HEK293 (cell line): ENCODE data around the gene FIGN.

Experiments used
- CTCF ChIA-PET: fragments of 350-600 bp; formaldehyde crosslinking; extraction: SDS; loops from one replicate; lab custom pipeline; 2021; ENCODE audit warnings: antibody characterized with exemption; lab: Yijun Ruan, JAX
- POLR2A ChIA-PET: fragments of 300-600 bp; formaldehyde crosslinking; extraction: SDS; loops from one replicate; lab custom pipeline; 2020; ENCODE audit warnings: antibody characterized with exemption, inconsistent platforms; lab: Yijun Ruan, JAX
- H3K27ac ChIP-seq: fragments of 200-500 bp; sonication (Bioruptor generic); 2 replicates; pipeline ENCODE4 v1.5.1; 2014; ENCODE audit warnings: low read depth, low read length, control low read depth, inconsistent platforms; ENCODE audit errors: extremely low read depth
- H3K36me3 ChIP-seq, 2 experiments: fragments of 200-500 bp in 1 of 2; sonication (Bioruptor generic) in 1 of 2; 1 replicate in 1 of 2; 2 replicates in 1 of 2; pipeline ENCODE4 v1.5.1; 2014 to 2017; ENCODE audit warnings: inconsistent platforms in 2 of 2, low read length in 2 of 2; ENCODE audit not compliant: control insufficient read depth in 2 of 2, insufficient read depth in 1 of 2
- H3K4me1 ChIP-seq: fragments of 200-500 bp; sonication (Bioruptor generic); 2 replicates; pipeline ENCODE4 v1.5.1; 2014; ENCODE audit warnings: mild to moderate bottlenecking, low read length, inconsistent platforms; ENCODE audit not compliant: control insufficient read depth, insufficient read depth
- H3K4me3 ChIP-seq: 2 replicates; pipeline ENCODE4 v1.5.1; 2011; ENCODE audit warnings: low read depth, mild to moderate bottlenecking, control low read depth, low read length, moderate library complexity
- H3K9me3 ChIP-seq: fragments of 200-500 bp; sonication (Bioruptor generic); 2 replicates; pipeline ENCODE4 v1.5.1; 2014; ENCODE audit warnings: low read depth, low read length, inconsistent platforms; ENCODE audit not compliant: control insufficient read depth, insufficient read depth
- KLF8 ChIP-seq: fragments of 450-650 bp; formaldehyde crosslinking; IDR thresholded peaks from 2 replicates; pipeline ENCODE4 v1.5.1; 2016; ENCODE audit warnings: missing biosample characterization, missing genetic modification characterization
- MZF1 ChIP-seq: fragments of 450-650 bp; formaldehyde crosslinking; IDR thresholded peaks from 2 replicates; pipeline ENCODE4 v1.5.1; 2017; ENCODE audit warnings: missing biosample characterization, missing genetic modification characterization, borderline replicate concordance
- SALL2 ChIP-seq: fragments of 450-650 bp; formaldehyde crosslinking; IDR thresholded peaks from 2 replicates; pipeline ENCODE4 v1.5.0; 2017; ENCODE audit warnings: missing biosample characterization, mild to moderate bottlenecking, missing genetic modification characterization, borderline replicate concordance
- SP3 ChIP-seq: fragments of 450-650 bp; formaldehyde crosslinking; IDR thresholded peaks from 2 replicates; pipeline ENCODE4 v1.5.1; 2016; ENCODE audit warnings: missing biosample characterization, missing genetic modification characterization
- ZBTB8A ChIP-seq: fragments of 450-650 bp; formaldehyde crosslinking; IDR thresholded peaks from 2 replicates; pipeline ENCODE4 v1.5.1; 2016; ENCODE audit warnings: missing biosample characterization, missing genetic modification characterization
- ZNF132 ChIP-seq: fragments of 450-650 bp; formaldehyde crosslinking; IDR thresholded peaks from 2 replicates; pipeline ENCODE4 v1.5.1; 2017; ENCODE audit warnings: missing biosample characterization, missing genetic modification characterization, borderline replicate concordance
- ZNF202 ChIP-seq: fragments of 450-650 bp; formaldehyde crosslinking; IDR thresholded peaks from 2 replicates; pipeline ENCODE4 v1.5.1; 2016; ENCODE audit warnings: missing biosample characterization, missing genetic modification characterization, borderline replicate concordance
- ZNF248 ChIP-seq: fragments of 450-650 bp; formaldehyde crosslinking; IDR thresholded peaks from 2 replicates; pipeline ENCODE4 v1.5.1; 2017; ENCODE audit warnings: missing biosample characterization, missing genetic modification characterization
- ZNF302 ChIP-seq: fragments of 450-650 bp; formaldehyde crosslinking; IDR thresholded peaks from 2 replicates; pipeline ENCODE4 v1.5.1; 2016; ENCODE audit warnings: missing biosample characterization, missing genetic modification characterization, low read depth
- ZNF366 ChIP-seq: fragments of 450-650 bp; formaldehyde crosslinking; conservative IDR thresholded peaks from 2 replicates; pipeline ENCODE4 v1.5.1; 2016; ENCODE audit warnings: missing biosample characterization, missing genetic modification characterization
- ZNF558 ChIP-seq: fragments of 450-650 bp; formaldehyde crosslinking; IDR thresholded peaks from 2 replicates; pipeline ENCODE4 v1.5.1; 2016; ENCODE audit warnings: missing biosample characterization, missing genetic modification characterization
- ZNF600 ChIP-seq: fragments of 450-650 bp; formaldehyde crosslinking; IDR thresholded peaks from 2 replicates; pipeline ENCODE4 v1.5.1; 2016; ENCODE audit warnings: missing biosample characterization, missing genetic modification characterization
- ZNF660 ChIP-seq: fragments of 450-650 bp; IDR thresholded peaks from 2 replicates; pipeline ENCODE4 v1.5.1; 2018; ENCODE audit warnings: missing biosample characterization, mild to moderate bottlenecking, missing genetic modification characterization
- ZNF785 ChIP-seq: fragments of 450-650 bp; formaldehyde crosslinking; IDR thresholded peaks from 2 replicates; pipeline ENCODE4 v1.5.1; 2016; ENCODE audit warnings: missing biosample characterization, missing genetic modification characterization
- ZNF837 ChIP-seq: fragments of 450-650 bp; formaldehyde crosslinking; IDR thresholded peaks from 2 replicates; pipeline ENCODE4 v1.5.1; 2016; ENCODE audit warnings: missing biosample characterization, missing genetic modification characterization
- ZSCAN16 ChIP-seq: fragments of 450-650 bp; formaldehyde crosslinking; IDR thresholded peaks from 2 replicates; pipeline ENCODE4 v1.5.1; 2016; ENCODE audit warnings: missing biosample characterization, missing genetic modification characterization
- TF ChIP-seq, protein P1 (sequence below): fragments of 450-650 bp; formaldehyde crosslinking; conservative IDR thresholded peaks from 2 replicates; pipeline ENCODE4 v1.5.1; 2016; ENCODE audit warnings: low read depth, missing biosample characterization, missing genetic modification characterization
- TF ChIP-seq, protein P2 (sequence below): fragments of 450-650 bp; formaldehyde crosslinking; IDR thresholded peaks from 2 replicates; pipeline ENCODE4 v1.5.1; 2016; ENCODE audit warnings: missing biosample characterization, missing genetic modification characterization
- TF ChIP-seq, protein P3 (sequence below): IDR thresholded peaks from 2 replicates; pipeline ENCODE4 v1.6.1; 2011; ENCODE audit warnings: mild to moderate bottlenecking, low read depth, low read length, borderline replicate concordance
- TF ChIP-seq, protein P4 (sequence below): fragments of 450-650 bp; formaldehyde crosslinking; IDR thresholded peaks from 2 replicates; pipeline ENCODE4 v1.5.1; 2016; ENCODE audit warnings: missing biosample characterization, missing genetic modification characterization
- TF ChIP-seq, protein P5 (sequence below): fragments of 450-650 bp; formaldehyde crosslinking; IDR thresholded peaks from 2 replicates; pipeline ENCODE4 v1.5.1; 2016; ENCODE audit warnings: missing biosample characterization, missing genetic modification characterization, borderline replicate concordance
- TF ChIP-seq, protein P6 (sequence below): fragments of 450-650 bp; formaldehyde crosslinking; IDR thresholded peaks from 2 replicates; pipeline ENCODE4 v1.5.1; 2016; ENCODE audit warnings: missing biosample characterization, missing genetic modification characterization
- TF ChIP-seq, protein P7 (sequence below): fragments of 450-650 bp; formaldehyde crosslinking; IDR thresholded peaks from 2 replicates; pipeline ENCODE4 v1.5.1; 2016; ENCODE audit warnings: missing biosample characterization, missing genetic modification characterization

The FIGN gene

DNA sequence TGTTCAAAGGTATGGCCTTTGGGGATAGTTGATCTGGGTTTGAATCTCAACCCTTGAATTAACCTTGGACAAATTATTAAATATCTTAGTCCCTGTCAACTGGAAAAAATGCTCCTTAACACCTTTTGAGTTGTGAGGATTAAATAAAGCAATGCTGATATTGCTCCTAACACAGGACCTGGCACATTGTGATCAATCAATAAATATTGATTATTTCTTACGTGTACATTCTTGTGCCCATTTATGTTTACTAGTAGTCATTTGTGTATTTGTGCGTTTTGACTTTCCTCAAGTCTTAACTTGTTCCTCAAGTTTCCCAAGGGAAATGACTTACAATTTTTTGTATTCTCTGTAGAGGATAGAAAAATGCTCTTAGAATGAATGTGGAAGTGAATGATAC is 19.6 kb upstream of the FIGN start (continued):
- TF ChIP-seq, protein P1, sequence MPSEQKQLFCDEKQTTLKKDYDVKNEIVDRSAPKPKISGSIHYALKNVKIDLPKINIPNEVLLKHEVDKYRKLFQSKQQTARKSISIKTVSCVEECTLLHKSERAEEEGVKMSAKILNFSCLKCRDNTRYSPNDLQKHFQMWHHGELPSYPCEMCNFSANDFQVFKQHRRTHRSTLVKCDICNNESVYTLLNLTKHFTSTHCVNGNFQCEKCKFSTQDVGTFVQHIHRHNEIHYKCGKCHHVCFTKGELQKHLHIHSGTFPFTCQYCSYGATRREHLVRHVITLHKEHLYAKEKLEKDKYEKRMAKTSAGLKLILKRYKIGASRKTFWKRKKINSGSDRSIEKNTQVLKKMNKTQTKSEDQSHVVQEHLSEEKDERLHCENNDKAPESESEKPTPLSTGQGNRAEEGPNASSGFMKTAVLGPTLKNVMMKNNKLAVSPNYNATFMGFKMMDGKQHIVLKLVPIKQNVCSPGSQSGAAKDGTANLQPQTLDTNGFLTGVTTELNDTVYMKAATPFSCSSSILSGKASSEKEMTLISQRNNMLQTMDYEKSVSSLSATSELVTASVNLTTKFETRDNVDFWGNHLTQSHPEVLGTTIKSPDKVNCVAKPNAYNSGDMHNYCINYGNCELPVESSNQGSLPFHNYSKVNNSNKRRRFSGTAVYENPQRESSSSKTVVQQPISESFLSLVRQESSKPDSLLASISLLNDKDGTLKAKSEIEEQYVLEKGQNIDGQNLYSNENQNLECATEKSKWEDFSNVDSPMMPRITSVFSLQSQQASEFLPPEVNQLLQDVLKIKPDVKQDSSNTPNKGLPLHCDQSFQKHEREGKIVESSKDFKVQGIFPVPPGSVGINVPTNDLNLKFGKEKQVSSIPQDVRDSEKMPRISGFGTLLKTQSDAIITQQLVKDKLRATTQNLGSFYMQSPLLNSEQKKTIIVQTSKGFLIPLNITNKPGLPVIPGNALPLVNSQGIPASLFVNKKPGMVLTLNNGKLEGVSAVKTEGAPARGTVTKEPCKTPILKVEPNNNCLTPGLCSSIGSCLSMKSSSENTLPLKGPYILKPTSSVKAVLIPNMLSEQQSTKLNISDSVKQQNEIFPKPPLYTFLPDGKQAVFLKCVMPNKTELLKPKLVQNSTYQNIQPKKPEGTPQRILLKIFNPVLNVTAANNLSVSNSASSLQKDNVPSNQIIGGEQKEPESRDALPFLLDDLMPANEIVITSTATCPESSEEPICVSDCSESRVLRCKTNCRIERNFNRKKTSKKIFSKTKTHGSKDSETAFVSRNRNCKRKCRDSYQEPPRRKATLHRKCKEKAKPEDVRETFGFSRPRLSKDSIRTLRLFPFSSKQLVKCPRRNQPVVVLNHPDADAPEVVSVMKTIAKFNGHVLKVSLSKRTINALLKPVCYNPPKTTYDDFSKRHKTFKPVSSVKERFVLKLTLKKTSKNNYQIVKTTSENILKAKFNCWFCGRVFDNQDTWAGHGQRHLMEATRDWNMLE (tag by site-specific recombination), result no peak
- TF ChIP-seq ZSCAN16 (tag by site-specific recombination), result no peak
- TF ChIP-seq ZNF837, result no peak
- no peak for TF ChIP-seq ZNF132 (tag by site-specific recombination)
- TF ChIP-seq, protein P2, sequence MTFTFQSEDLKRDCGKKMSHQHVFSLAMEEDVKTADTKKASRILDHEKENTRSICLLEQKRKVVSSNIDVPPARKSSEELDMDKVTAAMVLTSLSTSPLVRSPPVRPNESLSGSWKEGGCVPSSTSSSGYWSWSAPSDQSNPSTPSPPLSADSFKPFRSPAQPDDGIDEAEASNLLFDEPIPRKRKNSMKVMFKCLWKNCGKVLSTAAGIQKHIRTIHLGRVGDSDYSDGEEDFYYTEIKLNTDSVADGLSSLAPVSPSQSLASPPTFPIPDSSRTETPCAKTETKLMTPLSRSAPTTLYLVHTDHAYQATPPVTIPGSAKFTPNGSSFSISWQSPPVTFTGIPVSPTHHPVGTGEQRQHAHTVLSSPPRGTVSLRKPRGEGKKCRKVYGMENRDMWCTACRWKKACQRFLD, result no peak
- no peak for TF ChIP-seq ZNF202
- TF ChIP-seq, protein P3, sequence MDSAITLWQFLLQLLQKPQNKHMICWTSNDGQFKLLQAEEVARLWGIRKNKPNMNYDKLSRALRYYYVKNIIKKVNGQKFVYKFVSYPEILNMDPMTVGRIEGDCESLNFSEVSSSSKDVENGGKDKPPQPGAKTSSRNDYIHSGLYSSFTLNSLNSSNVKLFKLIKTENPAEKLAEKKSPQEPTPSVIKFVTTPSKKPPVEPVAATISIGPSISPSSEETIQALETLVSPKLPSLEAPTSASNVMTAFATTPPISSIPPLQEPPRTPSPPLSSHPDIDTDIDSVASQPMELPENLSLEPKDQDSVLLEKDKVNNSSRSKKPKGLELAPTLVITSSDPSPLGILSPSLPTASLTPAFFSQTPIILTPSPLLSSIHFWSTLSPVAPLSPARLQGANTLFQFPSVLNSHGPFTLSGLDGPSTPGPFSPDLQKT, result no peak
- TF ChIP-seq, protein P4, sequence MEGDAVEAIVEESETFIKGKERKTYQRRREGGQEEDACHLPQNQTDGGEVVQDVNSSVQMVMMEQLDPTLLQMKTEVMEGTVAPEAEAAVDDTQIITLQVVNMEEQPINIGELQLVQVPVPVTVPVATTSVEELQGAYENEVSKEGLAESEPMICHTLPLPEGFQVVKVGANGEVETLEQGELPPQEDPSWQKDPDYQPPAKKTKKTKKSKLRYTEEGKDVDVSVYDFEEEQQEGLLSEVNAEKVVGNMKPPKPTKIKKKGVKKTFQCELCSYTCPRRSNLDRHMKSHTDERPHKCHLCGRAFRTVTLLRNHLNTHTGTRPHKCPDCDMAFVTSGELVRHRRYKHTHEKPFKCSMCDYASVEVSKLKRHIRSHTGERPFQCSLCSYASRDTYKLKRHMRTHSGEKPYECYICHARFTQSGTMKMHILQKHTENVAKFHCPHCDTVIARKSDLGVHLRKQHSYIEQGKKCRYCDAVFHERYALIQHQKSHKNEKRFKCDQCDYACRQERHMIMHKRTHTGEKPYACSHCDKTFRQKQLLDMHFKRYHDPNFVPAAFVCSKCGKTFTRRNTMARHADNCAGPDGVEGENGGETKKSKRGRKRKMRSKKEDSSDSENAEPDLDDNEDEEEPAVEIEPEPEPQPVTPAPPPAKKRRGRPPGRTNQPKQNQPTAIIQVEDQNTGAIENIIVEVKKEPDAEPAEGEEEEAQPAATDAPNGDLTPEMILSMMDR (tag by site-specific recombination), result no peak
- no peak for TF ChIP-seq ZBTB8A (tag by site-specific recombination)
- no peak for TF ChIP-seq SP3 (tag by site-specific recombination)
- no peak for TF ChIP-seq ZNF302 (tag by site-specific recombination)
- no peak for TF ChIP-seq ZNF248 (tag by site-specific recombination)

DNA sequence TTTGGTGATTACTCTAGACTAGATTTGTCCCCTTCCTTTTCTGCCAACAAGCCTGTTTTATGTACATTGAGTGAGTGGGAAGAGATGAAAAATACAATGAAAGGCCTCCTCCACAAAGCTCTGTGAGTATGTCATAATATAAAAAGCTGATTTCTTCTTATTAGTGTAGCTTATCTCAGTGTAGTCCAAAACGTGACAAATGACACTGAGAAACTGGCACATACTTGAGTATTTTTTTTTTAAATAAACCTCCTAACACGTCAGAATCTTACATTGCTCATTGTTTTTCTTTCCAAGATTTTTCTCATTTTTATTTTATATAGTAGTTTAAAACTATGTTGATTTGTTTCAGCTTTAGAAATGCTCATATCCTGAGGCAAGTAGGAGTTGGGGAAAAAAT is 17.9 kb upstream of the FIGN start:
- H3K9me3 ChIP-seq, result no peaks in the 10 kb centered on the region
- no peaks in the 10 kb centered on the region for H3K36me3 ChIP-seq
- H3K4me3 ChIP-seq, result no peak overlapping the region
- ChIA-PET POLR2A (no interaction called here), CTCF (interaction anchor here (0.6 kb wide), 1 partner anchor 8 kb away, joined by 3 read pairs; no protein-coding TSS in a partner anchor)
- no peak overlapping the region for H3K27ac ChIP-seq
- H3K4me1 ChIP-seq, result no peaks in the 10 kb centered on the region
- no peak for TF ChIP-seq ZNF837
- TF ChIP-seq, protein P5, sequence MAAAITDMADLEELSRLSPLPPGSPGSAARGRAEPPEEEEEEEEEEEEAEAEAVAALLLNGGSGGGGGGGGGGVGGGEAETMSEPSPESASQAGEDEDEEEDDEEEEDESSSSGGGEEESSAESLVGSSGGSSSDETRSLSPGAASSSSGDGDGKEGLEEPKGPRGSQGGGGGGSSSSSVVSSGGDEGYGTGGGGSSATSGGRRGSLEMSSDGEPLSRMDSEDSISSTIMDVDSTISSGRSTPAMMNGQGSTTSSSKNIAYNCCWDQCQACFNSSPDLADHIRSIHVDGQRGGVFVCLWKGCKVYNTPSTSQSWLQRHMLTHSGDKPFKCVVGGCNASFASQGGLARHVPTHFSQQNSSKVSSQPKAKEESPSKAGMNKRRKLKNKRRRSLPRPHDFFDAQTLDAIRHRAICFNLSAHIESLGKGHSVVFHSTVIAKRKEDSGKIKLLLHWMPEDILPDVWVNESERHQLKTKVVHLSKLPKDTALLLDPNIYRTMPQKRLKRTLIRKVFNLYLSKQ (tag by site-specific recombination), result no peak
- no peak for TF ChIP-seq ZNF785 (tag by site-specific recombination)
- TF ChIP-seq ZNF366 (tag by site-specific recombination), result no peak
- TF ChIP-seq, protein P6, sequence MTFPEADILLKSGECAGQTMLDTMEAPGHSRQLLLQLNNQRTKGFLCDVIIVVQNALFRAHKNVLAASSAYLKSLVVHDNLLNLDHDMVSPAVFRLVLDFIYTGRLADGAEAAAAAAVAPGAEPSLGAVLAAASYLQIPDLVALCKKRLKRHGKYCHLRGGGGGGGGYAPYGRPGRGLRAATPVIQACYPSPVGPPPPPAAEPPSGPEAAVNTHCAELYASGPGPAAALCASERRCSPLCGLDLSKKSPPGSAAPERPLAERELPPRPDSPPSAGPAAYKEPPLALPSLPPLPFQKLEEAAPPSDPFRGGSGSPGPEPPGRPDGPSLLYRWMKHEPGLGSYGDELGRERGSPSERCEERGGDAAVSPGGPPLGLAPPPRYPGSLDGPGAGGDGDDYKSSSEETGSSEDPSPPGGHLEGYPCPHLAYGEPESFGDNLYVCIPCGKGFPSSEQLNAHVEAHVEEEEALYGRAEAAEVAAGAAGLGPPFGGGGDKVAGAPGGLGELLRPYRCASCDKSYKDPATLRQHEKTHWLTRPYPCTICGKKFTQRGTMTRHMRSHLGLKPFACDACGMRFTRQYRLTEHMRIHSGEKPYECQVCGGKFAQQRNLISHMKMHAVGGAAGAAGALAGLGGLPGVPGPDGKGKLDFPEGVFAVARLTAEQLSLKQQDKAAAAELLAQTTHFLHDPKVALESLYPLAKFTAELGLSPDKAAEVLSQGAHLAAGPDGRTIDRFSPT (tag by site-specific recombination), result no peak
- TF ChIP-seq, protein P7, sequence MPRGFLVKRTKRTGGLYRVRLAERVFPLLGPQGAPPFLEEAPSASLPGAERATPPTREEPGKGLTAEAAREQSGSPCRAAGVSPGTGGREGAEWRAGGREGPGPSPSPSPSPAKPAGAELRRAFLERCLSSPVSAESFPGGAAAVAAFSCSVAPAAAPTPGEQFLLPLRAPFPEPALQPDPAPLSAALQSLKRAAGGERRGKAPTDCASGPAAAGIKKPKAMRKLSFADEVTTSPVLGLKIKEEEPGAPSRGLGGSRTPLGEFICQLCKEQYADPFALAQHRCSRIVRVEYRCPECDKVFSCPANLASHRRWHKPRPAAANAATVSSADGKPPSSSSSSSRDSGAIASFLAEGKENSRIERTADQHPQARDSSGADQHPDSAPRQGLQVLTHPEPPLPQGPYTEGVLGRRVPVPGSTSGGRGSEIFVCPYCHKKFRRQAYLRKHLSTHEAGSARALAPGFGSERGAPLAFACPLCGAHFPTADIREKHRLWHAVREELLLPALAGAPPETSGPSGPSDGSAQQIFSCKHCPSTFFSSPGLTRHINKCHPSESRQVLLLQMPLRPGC (tag by site-specific recombination), result no peak
- TF ChIP-seq KLF8 (tag by site-specific recombination), result no peak
- no peak for TF ChIP-seq ZNF600 (tag by site-specific recombination)
- TF ChIP-seq SALL2, result no peak
- TF ChIP-seq SP3 (tag by site-specific recombination), result no peak
- no peak for TF ChIP-seq ZNF660 (tag by site-specific recombination)
- TF ChIP-seq ZNF558 (tag by site-specific recombination), result no peak
- no peak for TF ChIP-seq MZF1 (tag by site-specific recombination)
